Nephron progenitor cell (in vitro differentiated cells): ENCODE measurements around the gene OBP2A.

ENCODE experiments used
- DNase-seq: peaks from one replicate; pipeline ENCODE4 v3.0.0; 2021
- H3K27ac Mint-ChIP-seq: 2 replicates; pipeline ENCODE4 v1.8.0; 2021; ENCODE audit warnings: mild to moderate bottlenecking, moderate library complexity, mixed read lengths
- H3K27me3 Mint-ChIP-seq: 2 replicates; pipeline ENCODE4 v1.8.0; 2021; ENCODE audit warnings: mild to moderate bottlenecking, low read depth, mixed read lengths; ENCODE audit not compliant: poor library complexity
- H3K36me3 Mint-ChIP-seq: 2 replicates; pipeline ENCODE4 v1.8.0; 2021; ENCODE audit warnings: low read depth, mixed read lengths
- H3K4me1 Mint-ChIP-seq: 2 replicates; pipeline ENCODE4 v1.8.0; 2021; ENCODE audit warnings: mixed read lengths
- H3K4me3 Mint-ChIP-seq: 2 replicates; pipeline ENCODE4 v1.8.0; 2021; ENCODE audit warnings: mild to moderate bottlenecking, moderate library complexity, mixed read lengths
- H3K9me3 Mint-ChIP-seq: 2 replicates; pipeline ENCODE4 v1.8.0; 2021; ENCODE audit warnings: mild to moderate bottlenecking, moderate library complexity, mixed read lengths
- TF ChIP-seq, protein P1 (sequence below): fragments of 200-600 bp; sonication (generic); IDR thresholded peaks from 2 replicates; pipeline ENCODE4 v1.5.0; 2021; ENCODE audit warnings: antibody characterized with exemption

OBP2A gene

DNA sequence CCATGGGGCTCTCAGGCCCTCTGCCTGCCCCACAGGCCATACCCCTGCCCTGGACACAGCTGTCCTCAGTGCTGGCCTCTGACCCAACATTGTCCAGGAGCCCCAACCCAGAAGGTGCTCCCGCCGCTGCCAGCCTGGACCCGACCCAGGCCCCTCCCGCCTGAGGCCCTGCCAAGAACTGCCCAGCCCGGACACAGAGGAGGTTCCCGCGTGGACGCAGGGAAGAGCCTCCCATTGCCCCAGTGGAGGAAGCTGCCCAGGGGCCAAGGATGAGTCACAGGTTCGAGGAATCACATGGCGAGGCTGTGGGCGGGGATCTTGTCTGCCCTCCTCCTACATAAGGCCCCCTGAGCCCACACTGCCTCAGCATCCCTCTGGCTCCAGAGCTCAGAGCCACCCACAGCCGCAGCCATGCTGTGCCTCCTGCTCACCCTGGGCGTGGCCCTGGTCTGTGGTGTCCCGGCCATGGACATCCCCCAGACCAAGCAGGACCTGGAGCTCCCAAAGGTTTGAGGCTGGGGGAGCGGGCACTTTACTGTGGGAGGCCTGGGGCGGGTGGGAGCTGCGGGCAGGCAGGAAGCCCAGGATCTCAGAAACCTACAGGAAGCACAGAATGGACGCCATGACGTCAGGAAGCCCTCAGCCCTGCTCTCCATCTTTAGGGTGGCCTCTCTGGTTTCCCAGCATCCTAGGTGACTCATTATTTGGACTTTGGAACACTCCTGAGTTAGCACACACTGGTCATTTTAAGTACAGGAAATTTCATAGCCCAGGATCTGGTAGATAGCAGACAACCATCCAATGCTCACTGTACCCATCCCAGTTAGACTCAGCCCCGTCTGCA is 15.7 kb downstream of the OBP2A start, which contains the start of gene PAEP:
Gene PAEP (plus strand): TSS at position 366 of the 844 bp plus-strand sequence.
- H3K27ac Mint-ChIP-seq, result no peak within 1 kb of the TSS

DNA sequence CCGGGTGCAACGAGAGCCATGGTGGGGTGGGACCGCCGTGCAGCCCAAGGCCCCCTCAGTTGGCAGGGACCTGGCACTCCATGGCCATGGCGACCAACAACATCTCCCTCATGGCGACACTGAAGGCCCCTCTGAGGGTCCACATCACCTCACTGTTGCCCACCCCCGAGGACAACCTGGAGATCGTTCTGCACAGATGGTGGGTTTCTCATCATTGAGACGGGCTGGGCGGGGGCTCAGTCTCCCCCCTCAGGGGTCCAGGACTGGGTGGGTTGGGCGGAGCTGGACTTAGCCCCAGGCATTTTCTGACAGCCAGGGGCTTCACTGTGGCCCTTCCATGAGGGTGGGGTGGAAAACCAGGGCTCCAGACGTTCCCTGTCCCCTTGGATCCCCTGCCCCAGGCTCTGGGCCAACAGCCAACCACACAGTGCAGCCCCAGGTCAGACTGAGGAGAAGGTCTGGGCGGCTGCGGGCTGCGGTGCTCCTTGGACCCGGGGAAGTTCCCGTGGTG is 16.4 kb downstream of the OBP2A start:
- no peak for DNase-seq
- no peaks in the 10 kb centered on the region for H3K36me3 Mint-ChIP-seq

More for the DNA sequence above, 15.7 kb downstream of the OBP2A start, which contains the start of gene PAEP:
- no peaks in the 10 kb centered on the region for H3K36me3 Mint-ChIP-seq
- TF ChIP-seq, protein P1, sequence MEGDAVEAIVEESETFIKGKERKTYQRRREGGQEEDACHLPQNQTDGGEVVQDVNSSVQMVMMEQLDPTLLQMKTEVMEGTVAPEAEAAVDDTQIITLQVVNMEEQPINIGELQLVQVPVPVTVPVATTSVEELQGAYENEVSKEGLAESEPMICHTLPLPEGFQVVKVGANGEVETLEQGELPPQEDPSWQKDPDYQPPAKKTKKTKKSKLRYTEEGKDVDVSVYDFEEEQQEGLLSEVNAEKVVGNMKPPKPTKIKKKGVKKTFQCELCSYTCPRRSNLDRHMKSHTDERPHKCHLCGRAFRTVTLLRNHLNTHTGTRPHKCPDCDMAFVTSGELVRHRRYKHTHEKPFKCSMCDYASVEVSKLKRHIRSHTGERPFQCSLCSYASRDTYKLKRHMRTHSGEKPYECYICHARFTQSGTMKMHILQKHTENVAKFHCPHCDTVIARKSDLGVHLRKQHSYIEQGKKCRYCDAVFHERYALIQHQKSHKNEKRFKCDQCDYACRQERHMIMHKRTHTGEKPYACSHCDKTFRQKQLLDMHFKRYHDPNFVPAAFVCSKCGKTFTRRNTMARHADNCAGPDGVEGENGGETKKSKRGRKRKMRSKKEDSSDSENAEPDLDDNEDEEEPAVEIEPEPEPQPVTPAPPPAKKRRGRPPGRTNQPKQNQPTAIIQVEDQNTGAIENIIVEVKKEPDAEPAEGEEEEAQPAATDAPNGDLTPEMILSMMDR, result no peak
- H3K9me3 Mint-ChIP-seq, result no peaks in the 10 kb centered on the region
- no peak for DNase-seq
- H3K4me1 Mint-ChIP-seq, result peaks cover 18% of the 10 kb centered on the region
- no peak within 1 kb of the TSS for H3K4me3 Mint-ChIP-seq
- peaks cover 13% of the 10 kb centered on the region for H3K27me3 Mint-ChIP-seq

DNA sequence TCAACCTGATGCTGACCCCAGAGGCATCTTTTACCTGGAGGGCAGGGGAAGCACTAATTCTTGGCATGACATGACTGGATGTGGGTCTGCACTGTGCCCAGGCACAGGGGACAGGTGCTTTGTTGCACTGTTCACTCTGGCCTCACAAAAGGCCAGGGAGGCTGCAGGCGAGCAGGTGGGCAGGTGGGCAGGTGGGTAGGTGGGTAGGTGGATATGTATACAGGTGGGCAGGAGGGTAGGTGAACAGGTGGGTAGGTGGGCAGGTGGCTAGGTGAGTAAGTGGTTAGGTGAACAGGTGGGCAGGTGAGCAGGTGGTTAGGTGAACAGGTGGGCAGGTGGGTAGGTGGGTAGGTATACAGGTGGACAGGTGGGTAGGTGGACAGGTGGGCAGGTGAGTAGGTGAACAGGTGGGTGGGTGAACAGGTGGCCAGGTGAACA is 17.1 kb downstream of the OBP2A start:
- no peak overlapping the region for H3K4me3 Mint-ChIP-seq
- no peak overlapping the region for H3K27ac Mint-ChIP-seq
- TF ChIP-seq, protein P1, result no peak
- no peak for DNase-seq
- no peaks in the 10 kb centered on the region for H3K9me3 Mint-ChIP-seq
- peaks cover 18% of the 10 kb centered on the region for H3K4me1 Mint-ChIP-seq
- no peaks in the 10 kb centered on the region for H3K36me3 Mint-ChIP-seq
- peaks cover 18% of the 10 kb centered on the region for H3K27me3 Mint-ChIP-seq

More for the DNA sequence above, 16.4 kb downstream of the OBP2A start:
- Mint-ChIP-seq H3K4me3 (no peak overlapping the region), H3K4me1 (peaks cover 18% of the 10 kb centered on the region), H3K27me3 (peaks cover 15% of the 10 kb centered on the region), H3K27ac (no peak overlapping the region), H3K9me3 (no peaks in the 10 kb centered on the region)
- TF ChIP-seq, protein P1, result no peak

DNA sequence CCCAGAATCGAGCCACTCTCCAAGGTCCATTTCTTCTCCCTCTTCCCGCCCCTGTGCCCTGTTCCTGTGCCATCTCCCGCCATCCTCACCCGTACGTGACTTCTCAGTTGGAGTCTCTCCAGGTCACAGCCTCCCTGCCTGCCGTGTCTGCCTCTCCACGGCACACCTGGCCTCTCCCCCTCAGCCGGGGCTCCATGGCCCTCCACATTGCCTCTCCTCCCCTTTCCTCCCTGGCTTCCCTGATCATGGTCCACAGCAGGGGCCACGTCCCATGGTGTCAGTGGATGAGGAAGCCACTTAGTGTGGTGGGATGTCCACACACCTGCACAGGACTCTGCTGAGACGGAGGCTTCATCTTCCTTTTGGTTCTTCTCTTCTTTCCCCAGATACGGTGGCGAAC is 17.9 kb downstream of the OBP2A start:
- Mint-ChIP-seq H3K4me3 (no peak overlapping the region), H3K9me3 (peaks cover 4% of the 10 kb centered on the region)

DNA sequence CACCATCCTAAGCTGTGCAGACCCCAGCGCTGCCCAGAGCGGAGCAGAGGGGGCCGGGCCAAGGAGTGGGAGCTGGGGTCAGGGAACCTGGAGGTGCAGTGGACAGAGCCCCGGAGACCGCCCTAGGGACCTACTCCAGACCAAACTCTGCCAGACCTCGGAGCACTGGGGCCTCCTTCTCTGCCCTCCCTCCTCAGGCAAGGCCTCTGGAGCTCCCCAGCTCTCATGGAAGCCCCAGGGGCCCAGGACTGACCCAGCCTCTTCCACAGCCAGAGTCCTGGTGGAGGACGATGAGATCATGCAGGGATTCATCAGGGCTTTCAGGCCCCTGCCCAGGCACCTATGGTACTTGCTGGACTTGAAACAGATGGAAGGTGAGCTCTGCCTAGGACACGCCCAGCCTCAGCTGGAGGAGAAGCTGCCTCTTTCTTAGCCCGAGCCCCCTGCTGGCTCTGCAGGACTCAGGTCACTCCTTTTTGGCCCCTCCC is 19.3 kb downstream of the OBP2A start:
- DNase-seq, result no peak
- TF ChIP-seq, protein P1, result no peak

More for the DNA sequence above, 17.9 kb downstream of the OBP2A start:
- Mint-ChIP-seq H3K27me3 (peaks cover 17% of the 10 kb centered on the region), H3K27ac (peak overlapping the region; percentile 73), H3K4me1 (peaks cover 16% of the 10 kb centered on the region), H3K36me3 (no peaks in the 10 kb centered on the region)
- DNase-seq, result no peak
- TF ChIP-seq, protein P1, result no peak

More for the DNA sequence above, 19.3 kb downstream of the OBP2A start:
- no peak overlapping the region for H3K4me3 Mint-ChIP-seq
- H3K4me1 Mint-ChIP-seq, result peaks cover 4% of the 10 kb centered on the region
- no peak overlapping the region for H3K27ac Mint-ChIP-seq
- peaks cover 23% of the 10 kb centered on the region for H3K27me3 Mint-ChIP-seq
- no peaks in the 10 kb centered on the region for H3K36me3 Mint-ChIP-seq
- H3K9me3 Mint-ChIP-seq, result peaks cover 13% of the 10 kb centered on the region
